Upper lobe of left lung (tissue), 4 donors: ENCODE results near the gene PLAC1.

Experiments used
- CTCF ChIP-seq, 6 experiments: fragments of 450-650 bp in 4 of 6; fragments of 200-600 bp in 2 of 6; sonication (generic) in 2 of 6; IDR thresholded peaks; one replicate each; pipeline ENCODE4 v1.5.1; 2016 to 2019; ENCODE audit warnings: antibody characterized with exemption in 6 of 6
- EP300 ChIP-seq, 4 donors: sonication (generic); formaldehyde crosslinking; IDR thresholded peaks; one replicate each; pipeline ENCODE4 v1.5.1; 2017; ENCODE audit warnings: antibody characterized with exemption in 4 of 4, control low read depth in 2 of 4

GRCh38 chrX:134659761-134660160 lies 1.5 kb upstream of the PLAC1 start:
- no peak for TF ChIP-seq CTCF (IDR thresholded peaks at IDR 0.05)
- no peak for TF ChIP-seq EP300 (IDR thresholded peaks at IDR 0.05)
